ENCODE results near the gene SC5D.

SC5D gene

DNA sequence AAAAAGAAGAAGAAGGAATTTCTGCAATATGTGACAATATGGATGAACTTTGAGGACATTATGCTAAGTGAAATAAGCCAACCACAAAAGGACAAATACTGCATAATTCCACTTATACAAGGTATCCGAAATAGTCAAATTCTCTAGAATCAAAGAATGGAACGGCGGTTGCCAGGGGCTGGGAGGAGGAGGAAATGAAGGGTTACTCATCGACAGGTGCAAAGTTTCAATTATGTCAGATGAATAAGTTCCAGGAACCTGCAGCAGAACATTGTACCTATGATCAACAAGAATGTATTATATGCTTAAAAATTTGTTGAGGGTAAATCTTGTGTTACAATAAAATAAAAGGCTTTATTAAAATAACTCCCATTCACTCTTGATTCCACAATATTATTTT, 49.0 kb downstream of the SC5D start:
- DNase-seq (ENCODE audit: extremely low read depth, low read depth), result no peak
- no peak overlapping the region for H3K4me3 ChIP-seq (replicated peaks; ENCODE audit: low read depth, low read length)
- TF ChIP-seq CTCF (IDR thresholded peaks at IDR 0.05; ENCODE audit: low read depth, low read length, missing control alignments), result no peak

- no peak for DNase-seq (ENCODE audit: extremely low read depth, low read depth)
- H3K4me3 ChIP-seq (replicated peaks; ENCODE audit: low read depth, low read length), result no peak overlapping the region
- TF ChIP-seq CTCF (IDR thresholded peaks at IDR 0.05; ENCODE audit: low read depth, low read length, missing control alignments), result no peak
Observed at GRCh38 chr11:121344824-121345223, 52.3 kb downstream of the SC5D start.

GRCh38 chr11:121347094-121347493, 54.5 kb downstream of the SC5D start:
- no peak for TF ChIP-seq CTCF (IDR thresholded peaks at IDR 0.05; ENCODE audit: low read depth, low read length, missing control alignments)
- H3K4me3 ChIP-seq (replicated peaks; ENCODE audit: low read depth, low read length), result no peak overlapping the region

DNA sequence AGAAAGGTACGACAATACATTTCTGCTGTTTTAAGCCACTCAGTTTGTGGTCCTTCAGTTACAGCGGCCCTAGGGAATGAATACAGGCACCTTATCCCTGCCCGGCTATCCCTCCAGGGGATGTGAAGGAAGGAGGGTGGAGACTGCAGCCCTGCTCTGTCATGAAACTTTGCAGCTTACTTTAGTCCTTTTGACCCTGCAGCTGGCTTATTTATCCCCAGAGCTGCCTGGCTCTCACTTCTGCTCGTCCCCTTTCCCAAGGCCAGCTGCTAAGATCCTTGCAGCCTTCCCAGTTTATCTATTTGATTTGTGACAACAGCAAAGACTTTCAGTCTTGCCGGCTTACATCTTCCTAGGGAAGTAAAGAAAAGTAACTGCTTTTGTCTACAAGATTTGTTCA, 55.2 kb downstream of the SC5D start:
- TF ChIP-seq CTCF (IDR thresholded peaks at IDR 0.05; ENCODE audit: low read depth, low read length, missing control alignments), result no peak
- no peak overlapping the region for H3K4me3 ChIP-seq (replicated peaks; ENCODE audit: low read depth, low read length)
- no peak for DNase-seq (ENCODE audit: extremely low read depth, low read depth)

More at GRCh38 chr11:121347094-121347493, 54.5 kb downstream of the SC5D start:
- no peak for DNase-seq (ENCODE audit: extremely low read depth, low read depth)

DNA sequence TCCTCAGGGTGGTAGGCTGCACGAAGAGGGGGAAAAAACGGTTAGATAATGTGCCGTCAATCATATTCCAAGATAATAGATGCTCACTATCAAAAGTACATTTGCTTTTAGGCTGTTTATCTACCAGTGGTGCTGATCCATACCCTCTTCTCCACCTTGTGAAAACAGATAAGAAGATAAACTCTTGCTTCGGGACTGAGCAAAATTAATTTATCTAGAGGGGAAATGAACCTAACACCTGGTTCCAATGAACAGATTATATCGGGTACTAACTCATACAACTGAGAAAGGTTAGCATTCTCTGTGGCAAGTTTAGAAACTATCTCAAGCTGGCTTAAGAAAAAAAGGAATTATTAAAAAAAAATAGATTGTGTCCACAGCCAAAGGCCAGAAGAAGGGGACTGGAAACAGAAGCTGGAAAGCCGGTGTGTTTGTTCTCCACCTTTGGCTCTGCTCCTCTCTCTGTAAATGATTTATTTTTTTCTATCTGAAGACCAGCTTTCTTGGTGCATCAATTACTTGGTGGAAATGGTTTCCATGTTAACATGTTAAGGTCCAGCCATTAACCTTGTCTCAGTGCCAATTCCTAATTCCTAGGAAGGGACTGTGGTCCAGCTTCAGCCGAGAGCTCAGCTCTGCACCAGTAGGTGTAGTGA, 55.8 kb downstream of the SC5D start:
- no peak overlapping the region for H3K4me3 ChIP-seq (replicated peaks; ENCODE audit: low read depth, low read length)
- no peak for TF ChIP-seq CTCF (IDR thresholded peaks at IDR 0.05; ENCODE audit: low read depth, low read length, missing control alignments)
- no peak for DNase-seq (ENCODE audit: extremely low read depth, low read depth)

DNA sequence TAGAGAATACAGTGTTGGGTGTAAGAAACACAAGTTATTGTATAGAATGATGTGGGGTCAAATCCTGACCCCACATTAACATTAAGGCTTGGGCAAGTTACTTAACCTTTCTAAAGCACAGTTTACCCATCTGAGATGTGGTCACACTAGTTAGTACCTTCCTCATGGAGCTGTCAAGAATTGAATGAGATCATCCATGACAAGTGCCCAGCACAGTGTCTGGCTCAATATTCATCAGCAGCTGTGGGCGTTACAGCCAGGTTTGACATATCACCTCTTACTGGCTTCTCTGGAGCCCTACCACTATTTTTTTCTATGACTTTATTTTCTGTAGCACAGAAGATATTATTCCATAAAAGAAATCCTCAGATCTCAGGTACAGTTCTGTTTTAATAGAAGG, 57.2 kb downstream of the SC5D start:
- TF ChIP-seq CTCF (IDR thresholded peaks at IDR 0.05; ENCODE audit: low read depth, low read length, missing control alignments), result no peak
- no peak overlapping the region for H3K4me3 ChIP-seq (replicated peaks; ENCODE audit: low read depth, low read length)
- DNase-seq (ENCODE audit: extremely low read depth, low read depth), result no peak

All from HFF-Myc (cell line).